Subcutaneous adipose tissue (tissue), 4 donors: ENCODE measurements around the gene SGTB. TPM values are rescaled to one million over a fixed set of nuclear protein-coding genes. Genes with fewer than 3 reads are reported as not detected.

Source experiments
- CTCF ChIP-seq: fragments of 450-650 bp; IDR thresholded peaks from one replicate; pipeline ENCODE4 v1.5.1; 2016; ENCODE audit warnings: low read depth, mild to moderate bottlenecking, control low read depth, antibody characterized with exemption, moderate library complexity
- total RNA-seq, 4 donors: library from RNA; depleted of rRNA; stranded (reverse); fragments of >200 nt; gene quantifications; one replicate each; pipeline ENCODE4 v1.1.0, GENCODE V29; 2016

The SGTB gene
- total RNA-seq, 4 donors from 2014 or later: 7.3 to 19.4 (median 10.2) TPM

GRCh38 chr5:65624025-65624570 lies 97.8 kb downstream of the SGTB start, which contains the start of gene TRIM23:
Gene TRIM23 (minus strand): TSS chr5:65624333. CDS start chr5:65624274, 59 bp downstream.
- no peak for TF ChIP-seq CTCF

- no peak for TF ChIP-seq CTCF
These were observed 98.4 kb downstream of the SGTB start for GRCh38 chr5:65623482-65623881.

GRCh38 chr5:65620021-65620420 lies 101.9 kb downstream of the SGTB start:
- no peak for TF ChIP-seq CTCF

Other genes starting within 250 kb of the SGTB start
- 10 to 100 TPM in 1 of 4 donors, 1 to 10 TPM in 3; 1.9 to 20.2 (median 3.5) TPM for gene ADAMTS6, start 240.2 kb downstream of the SGTB start, total RNA-seq
- gene CENPK, start 158.9 kb downstream of the SGTB start, total RNA-seq: 1 to 10 TPM in 3 of 4 donors, under 1 TPM in 1; 0.88 to 5.6 (median 2.2) TPM
- 10 to 100 TPM; 46.3 to 71.1 (median 58.5) TPM for gene PPWD1, start 158.8 kb downstream of the SGTB start, total RNA-seq
- 10 to 100 TPM; 15.1 to 25.5 (median 15.4) TPM for gene TRIM23, start 97.8 kb downstream of the SGTB start, total RNA-seq
- 1 to 10 TPM; 1.3 to 6.5 (median 2.8) TPM for gene SHLD3, start 97.1 kb downstream of the SGTB start, total RNA-seq
- gene TRAPPC13, start 97.1 kb downstream of the SGTB start, total RNA-seq: 10 to 100 TPM; 15.8 to 22.9 (median 19.5) TPM
- gene NLN, start 96 bp upstream of the SGTB start, total RNA-seq: 10 to 100 TPM in 3 of 4 donors, 1 to 10 TPM in 1; 8.3 to 23.3 (median 20.0) TPM
- gene ERBIN, start 204.5 kb upstream of the SGTB start, total RNA-seq: 100 to 1,000 TPM in 1 of 4 donors, 10 to 100 TPM in 3; 50.3 to 119 (median 70.5) TPM